ENCODE data around the gene NPY2R.

NPY2R gene

DNA sequence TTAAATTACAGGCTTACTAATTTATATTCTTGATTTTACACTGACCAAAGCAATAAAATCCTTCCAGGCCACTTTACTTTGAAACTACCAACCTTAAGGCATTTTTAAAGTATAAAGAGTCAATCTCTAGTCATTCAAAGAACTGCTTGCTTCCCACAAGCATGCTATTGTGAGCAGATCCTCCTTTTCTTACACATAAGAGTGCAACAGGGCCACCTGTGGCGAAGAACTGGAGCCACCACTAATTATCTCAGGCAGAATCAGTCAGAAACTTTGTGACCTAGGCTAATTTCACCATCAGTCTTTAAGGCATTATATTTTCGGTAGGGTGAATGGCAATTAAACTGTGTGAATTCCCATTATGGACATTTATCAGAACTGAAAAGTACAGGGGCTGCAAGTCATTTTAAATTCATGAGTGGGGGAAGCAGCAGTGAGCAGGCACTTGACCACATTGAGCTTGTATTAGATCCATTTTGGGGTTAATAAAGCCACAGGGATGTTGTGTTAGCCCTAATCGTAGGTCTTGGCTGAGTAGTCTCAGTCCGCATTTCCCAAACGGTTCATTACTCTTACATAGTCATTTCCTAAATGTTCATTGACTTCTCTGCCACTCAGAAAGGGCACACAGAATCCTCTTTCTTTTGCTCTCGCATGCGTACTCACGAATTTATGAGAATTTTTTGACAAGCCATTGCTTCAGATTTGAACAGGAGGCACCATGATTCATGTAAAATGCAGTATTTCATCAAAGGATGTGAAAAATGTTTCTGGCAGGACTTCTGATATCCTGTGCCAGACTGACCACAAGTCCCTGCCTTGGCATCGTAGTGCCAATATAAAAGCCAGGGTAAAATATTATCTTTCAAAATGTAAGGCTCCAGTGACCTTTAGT, 39.8 kb downstream of the NPY2R start:
- H3K36me3 ChIP-seq (ENCODE audit: low read length) = no peaks in the 10 kb centered on the region
- H3K4me3 ChIP-seq (ENCODE audit: insufficient read depth, low read length, poor library complexity, severe bottlenecking) = no peak overlapping the region
- no peaks in the 10 kb centered on the region for H3K27me3 ChIP-seq (ENCODE audit: low read length)
- H3F3A ChIP-seq (ENCODE audit: insufficient read depth) = no peaks in the 10 kb centered on the region
- H3K4me2 ChIP-seq (ENCODE audit: low read depth, low read length, poor library complexity, severe bottlenecking) = no peak overlapping the region
- H3K9me2 ChIP-seq (replicated peaks; ENCODE audit: insufficient read depth, low read length) = no peaks in the 10 kb centered on the region; the same call in 1 of the 2 replicates
- TF ChIP-seq, protein P1, sequence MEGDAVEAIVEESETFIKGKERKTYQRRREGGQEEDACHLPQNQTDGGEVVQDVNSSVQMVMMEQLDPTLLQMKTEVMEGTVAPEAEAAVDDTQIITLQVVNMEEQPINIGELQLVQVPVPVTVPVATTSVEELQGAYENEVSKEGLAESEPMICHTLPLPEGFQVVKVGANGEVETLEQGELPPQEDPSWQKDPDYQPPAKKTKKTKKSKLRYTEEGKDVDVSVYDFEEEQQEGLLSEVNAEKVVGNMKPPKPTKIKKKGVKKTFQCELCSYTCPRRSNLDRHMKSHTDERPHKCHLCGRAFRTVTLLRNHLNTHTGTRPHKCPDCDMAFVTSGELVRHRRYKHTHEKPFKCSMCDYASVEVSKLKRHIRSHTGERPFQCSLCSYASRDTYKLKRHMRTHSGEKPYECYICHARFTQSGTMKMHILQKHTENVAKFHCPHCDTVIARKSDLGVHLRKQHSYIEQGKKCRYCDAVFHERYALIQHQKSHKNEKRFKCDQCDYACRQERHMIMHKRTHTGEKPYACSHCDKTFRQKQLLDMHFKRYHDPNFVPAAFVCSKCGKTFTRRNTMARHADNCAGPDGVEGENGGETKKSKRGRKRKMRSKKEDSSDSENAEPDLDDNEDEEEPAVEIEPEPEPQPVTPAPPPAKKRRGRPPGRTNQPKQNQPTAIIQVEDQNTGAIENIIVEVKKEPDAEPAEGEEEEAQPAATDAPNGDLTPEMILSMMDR (IDR thresholded peaks at IDR 0.05; ENCODE audit: insufficient read depth, low read length, poor library complexity, severe bottlenecking) = no peak
- no peak for TF ChIP-seq EZH2phosphoT487 (conservative IDR thresholded peaks at IDR 0.05; ENCODE audit: low read length)
- no peaks in the 10 kb centered on the region for H3K9me3 ChIP-seq (ENCODE audit: insufficient read depth, low read length)
- H2AFZ ChIP-seq (ENCODE audit: low read depth, low read length, severe bottlenecking) = no peak overlapping the region
- H4K20me1 ChIP-seq (ENCODE audit: low read depth, low read length) = no peaks in the 10 kb centered on the region
- H3K79me2 ChIP-seq (ENCODE audit: insufficient read depth, low read length) = no peaks in the 10 kb centered on the region
- H3K27ac ChIP-seq (ENCODE audit: low read depth, low read length) = no peak overlapping the region
- H3K9ac ChIP-seq (ENCODE audit: low read length) = no peak overlapping the region

DNA sequence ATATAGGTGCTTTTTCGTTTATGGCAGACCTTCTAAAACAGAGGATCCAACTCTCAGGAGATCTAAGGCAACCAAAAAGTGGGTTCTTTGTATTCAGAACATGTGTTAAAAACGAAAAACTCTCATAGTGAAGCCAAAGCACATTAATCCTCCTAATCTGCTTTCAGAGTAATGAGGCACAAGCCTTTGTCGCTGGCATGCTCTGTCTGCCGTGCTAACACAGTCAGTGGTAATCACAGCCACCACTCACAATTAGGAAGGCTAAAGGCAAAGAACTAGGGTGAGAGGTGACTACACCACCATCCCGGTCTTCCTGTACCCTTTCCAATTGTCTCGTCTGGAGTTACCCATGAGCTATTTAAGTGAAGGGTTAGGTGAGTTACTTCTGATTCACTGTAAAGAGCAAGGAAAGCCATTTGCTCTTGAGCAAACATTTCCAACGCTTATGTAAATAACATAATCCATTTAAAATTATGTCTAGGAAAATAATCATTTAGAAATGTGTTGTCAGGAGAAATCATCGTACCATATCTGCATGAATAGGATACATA, 40.7 kb downstream of the NPY2R start:
- Histone ChIP-seq H3K9me3 (ENCODE audit: insufficient read depth, low read length) (no peaks in the 10 kb centered on the region), H3K9me2 (replicated peaks; ENCODE audit: insufficient read depth, low read length) (no peaks in the 10 kb centered on the region; the same call in 1 of the 2 replicates), H3K4me2 (ENCODE audit: low read depth, low read length, poor library complexity, severe bottlenecking) (no peak overlapping the region), H3K36me3 (ENCODE audit: low read length) (no peaks in the 10 kb centered on the region), H3K79me2 (ENCODE audit: insufficient read depth, low read length) (no peaks in the 10 kb centered on the region), H3F3A (ENCODE audit: insufficient read depth) (no peaks in the 10 kb centered on the region), H3K4me3 (ENCODE audit: insufficient read depth, low read length, poor library complexity, severe bottlenecking) (no peak overlapping the region), H3K9ac (ENCODE audit: low read length) (no peak overlapping the region), H3K27me3 (ENCODE audit: low read length) (no peaks in the 10 kb centered on the region), H3K27ac (ENCODE audit: low read depth, low read length) (no peak overlapping the region), H4K20me1 (ENCODE audit: low read depth, low read length) (no peaks in the 10 kb centered on the region), H2AFZ (ENCODE audit: low read depth, low read length, severe bottlenecking) (no peak overlapping the region)
- TF ChIP-seq EZH2phosphoT487 (conservative IDR thresholded peaks at IDR 0.05; ENCODE audit: low read length) = no peak
- TF ChIP-seq, protein P1 (IDR thresholded peaks at IDR 0.05; ENCODE audit: insufficient read depth, low read length, poor library complexity, severe bottlenecking) = no peak

DNA sequence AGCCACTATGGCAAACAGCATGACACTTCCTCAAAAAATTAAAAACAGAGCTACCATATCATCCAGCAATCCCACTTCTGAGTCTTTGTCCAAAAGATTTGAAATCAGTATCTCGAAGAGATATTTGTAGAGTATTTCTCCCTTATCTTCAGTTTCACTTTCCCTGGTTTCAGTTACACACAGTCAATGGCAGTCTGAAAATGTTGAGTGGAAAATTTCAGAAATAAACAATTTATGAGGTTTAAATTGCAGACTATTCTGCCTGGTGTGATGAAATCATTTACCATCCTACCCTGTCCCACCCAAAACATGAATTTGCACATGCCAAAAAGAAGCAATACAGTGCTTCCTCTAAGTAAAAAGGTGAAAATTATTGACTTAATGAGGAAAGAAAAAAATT, 43.9 kb downstream of the NPY2R start:
- TF ChIP-seq, protein P1 (IDR thresholded peaks at IDR 0.05; ENCODE audit: insufficient read depth, low read length, poor library complexity, severe bottlenecking) = no peak
- TF ChIP-seq EZH2phosphoT487 (conservative IDR thresholded peaks at IDR 0.05; ENCODE audit: low read length) = no peak
- Histone ChIP-seq H3K79me2 (ENCODE audit: insufficient read depth, low read length) (no peaks in the 10 kb centered on the region), H4K20me1 (ENCODE audit: low read depth, low read length) (no peaks in the 10 kb centered on the region), H3K27me3 (ENCODE audit: low read length) (no peaks in the 10 kb centered on the region), H3F3A (ENCODE audit: insufficient read depth) (no peaks in the 10 kb centered on the region), H3K9me3 (ENCODE audit: insufficient read depth, low read length) (no peaks in the 10 kb centered on the region), H2AFZ (ENCODE audit: low read depth, low read length, severe bottlenecking) (no peak overlapping the region), H3K4me2 (ENCODE audit: low read depth, low read length, poor library complexity, severe bottlenecking) (no peak overlapping the region), H3K4me3 (ENCODE audit: insufficient read depth, low read length, poor library complexity, severe bottlenecking) (no peak overlapping the region), H3K36me3 (ENCODE audit: low read length) (no peaks in the 10 kb centered on the region), H3K9me2 (replicated peaks; ENCODE audit: insufficient read depth, low read length) (no peaks in the 10 kb centered on the region; the same call in 1 of the 2 replicates), H3K27ac (ENCODE audit: low read depth, low read length) (no peak overlapping the region), H3K9ac (ENCODE audit: low read length) (no peak overlapping the region)
